IPS-18c (cell line): ENCODE data around the gene MEG3.

Source experiments
- H3K4me3 ChIP-seq: 2 replicates; pipeline ENCODE4 v1.7.0; 2013; ENCODE audit warnings: low read depth, mild to moderate bottlenecking, low read length, moderate library complexity; ENCODE audit not compliant: insufficient read depth
- H3K9me3 ChIP-seq: one replicate; pipeline ENCODE4 v1.6.1; 2013; ENCODE audit warnings: mild to moderate bottlenecking, low read length, moderate library complexity; ENCODE audit not compliant: control insufficient read depth, insufficient read depth

Gene MEG3

DNA sequence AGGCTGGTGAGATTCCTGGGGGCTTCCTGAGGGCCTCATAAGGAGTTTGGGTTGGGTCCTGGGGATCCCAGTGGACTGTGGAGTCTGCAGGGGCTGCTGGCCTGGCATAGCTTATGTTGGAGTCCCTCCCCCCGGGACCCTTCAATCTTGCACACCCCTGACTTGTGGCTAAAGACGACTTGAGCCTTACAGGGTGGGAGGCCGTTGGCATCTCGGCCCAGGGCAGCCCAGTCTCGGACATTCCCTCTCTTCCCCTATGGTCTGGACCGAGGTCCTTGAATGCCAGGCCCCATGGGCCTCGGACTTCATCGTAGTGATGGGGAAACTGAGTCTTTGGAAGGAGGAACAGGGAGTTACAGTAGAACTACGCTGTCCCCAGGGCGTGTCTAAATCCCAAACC lies 65.1 kb downstream of the MEG3 start:
- no peaks in the 10 kb centered on the region for H3K9me3 ChIP-seq

DNA sequence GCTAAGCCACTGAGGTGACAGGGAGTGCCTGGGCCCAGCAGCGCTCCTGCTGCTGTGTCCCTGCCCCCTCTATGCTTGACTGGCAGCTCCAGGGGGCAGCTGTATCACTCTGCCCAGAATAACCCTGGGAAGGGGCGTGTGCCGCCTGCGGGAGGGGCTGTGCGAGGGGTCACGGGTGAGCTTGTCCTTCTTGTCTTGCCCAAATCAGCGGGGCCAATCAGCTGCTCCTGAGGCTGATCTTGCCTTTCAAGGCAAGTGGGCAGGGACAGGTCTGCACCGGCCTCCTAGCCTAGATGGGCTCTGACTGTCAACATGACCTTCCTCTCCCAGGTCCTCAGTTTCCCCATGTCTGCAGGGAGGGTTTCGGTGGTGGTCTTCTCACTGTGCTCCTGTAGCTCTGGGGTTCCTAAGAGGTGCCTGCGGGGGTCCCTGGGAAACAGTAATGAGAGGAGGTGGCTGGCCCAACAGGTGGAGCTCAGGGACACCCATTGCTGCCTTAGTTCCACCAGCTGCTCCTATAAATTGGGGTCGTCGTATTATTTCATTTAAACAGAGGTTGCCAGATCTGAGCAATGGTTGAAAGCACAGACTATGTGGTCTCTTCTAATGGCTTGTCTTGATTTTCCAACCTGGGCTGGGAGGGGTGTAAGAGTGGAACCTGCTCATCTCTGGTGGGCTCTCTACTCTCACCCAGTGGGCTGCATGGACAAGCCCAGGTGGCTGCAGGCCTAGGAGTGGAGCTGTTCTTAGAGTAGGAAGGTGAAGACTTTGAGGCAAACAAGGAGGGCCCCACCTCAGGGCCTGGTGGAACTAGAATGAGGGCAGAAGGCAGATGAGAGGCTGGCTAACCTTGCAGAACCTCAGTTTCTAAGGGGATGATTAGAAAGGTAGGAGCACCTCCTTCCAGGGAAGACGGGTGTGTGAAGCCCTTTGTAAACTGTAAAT lies 65.9 kb downstream of the MEG3 start:
- Histone ChIP-seq H3K9me3 (no peaks in the 10 kb centered on the region), H3K4me3 (no peak overlapping the region)

More for the DNA sequence above, 65.1 kb downstream of the MEG3 start:
- H3K4me3 ChIP-seq = no peak overlapping the region

DNA sequence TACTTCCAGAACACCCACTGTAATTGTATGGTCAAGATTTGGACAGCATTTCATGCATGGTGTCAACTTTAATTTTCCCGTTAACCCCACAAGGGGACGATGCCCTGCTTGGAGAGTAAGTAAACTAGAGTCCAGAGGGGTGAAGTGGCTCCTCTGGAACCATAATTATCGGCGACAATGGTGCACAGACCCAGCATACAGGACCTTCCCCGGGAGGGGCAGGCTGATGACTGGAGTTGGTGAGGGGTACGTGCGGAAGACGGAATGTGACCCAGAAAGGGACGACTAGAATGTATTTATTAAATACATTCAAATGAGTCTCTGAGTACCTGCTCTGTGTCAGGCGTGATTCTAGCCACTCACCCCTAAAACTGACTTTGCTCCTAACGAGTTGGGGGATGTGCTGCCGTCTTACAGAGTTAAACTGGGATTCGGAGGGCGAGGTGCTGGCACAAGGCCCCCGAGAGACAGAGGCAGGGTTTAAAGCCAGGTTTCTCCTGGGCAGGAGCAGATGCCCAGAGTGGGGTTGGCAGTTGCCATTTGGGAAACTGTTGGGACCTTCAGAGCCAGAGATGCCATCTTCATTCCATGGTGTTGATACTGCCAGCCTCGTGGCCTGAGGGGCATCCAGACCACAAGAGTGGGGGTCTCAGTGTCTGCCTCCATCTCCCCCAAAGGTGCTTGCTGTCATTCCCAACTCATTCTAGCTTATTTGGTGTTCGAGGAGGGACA lies 66.7 kb downstream of the MEG3 start:
- H3K9me3 ChIP-seq = no peaks in the 10 kb centered on the region

DNA sequence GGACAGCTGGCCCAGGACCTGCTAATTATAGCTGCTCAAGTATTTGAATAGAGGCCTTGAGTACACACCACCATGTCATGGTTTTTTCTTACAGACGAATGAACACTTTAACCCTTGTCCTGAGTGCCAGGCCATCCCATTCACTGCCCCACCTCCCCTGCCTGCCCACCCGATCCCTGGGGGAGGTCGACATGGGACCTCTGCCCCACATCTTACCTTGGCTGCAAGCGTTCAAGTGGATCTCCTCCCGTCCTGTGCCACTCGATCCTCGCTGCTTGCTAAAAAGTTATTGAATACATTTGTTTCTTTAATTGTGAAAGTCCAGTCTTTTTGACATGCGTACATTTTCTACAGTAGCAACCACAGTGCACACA lies 67.3 kb downstream of the MEG3 start:
- Histone ChIP-seq H3K9me3 (no peaks in the 10 kb centered on the region), H3K4me3 (no peak overlapping the region)

More for the DNA sequence above, 66.7 kb downstream of the MEG3 start:
- H3K4me3 ChIP-seq = no peak overlapping the region

DNA sequence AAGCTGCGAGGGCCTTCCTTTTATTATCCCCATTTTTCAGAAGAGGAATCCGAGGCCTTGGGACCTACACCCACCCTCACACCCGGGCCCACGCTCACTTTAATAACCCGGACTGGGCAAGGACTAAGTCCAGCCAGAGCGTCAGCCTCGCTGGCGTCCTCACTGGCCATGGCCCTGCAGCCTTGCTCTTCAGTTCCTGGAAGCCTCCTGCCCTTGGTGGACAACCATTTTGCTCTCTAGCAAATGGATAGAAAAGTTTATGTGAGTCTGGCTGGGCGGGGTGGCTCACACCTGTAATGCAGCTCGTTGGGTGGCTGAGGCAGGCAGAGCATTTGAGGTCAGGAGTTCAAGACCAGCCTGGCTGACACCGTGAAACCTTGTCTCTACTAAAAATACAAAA lies 67.8 kb downstream of the MEG3 start:
- H3K4me3 ChIP-seq = no peak overlapping the region

DNA sequence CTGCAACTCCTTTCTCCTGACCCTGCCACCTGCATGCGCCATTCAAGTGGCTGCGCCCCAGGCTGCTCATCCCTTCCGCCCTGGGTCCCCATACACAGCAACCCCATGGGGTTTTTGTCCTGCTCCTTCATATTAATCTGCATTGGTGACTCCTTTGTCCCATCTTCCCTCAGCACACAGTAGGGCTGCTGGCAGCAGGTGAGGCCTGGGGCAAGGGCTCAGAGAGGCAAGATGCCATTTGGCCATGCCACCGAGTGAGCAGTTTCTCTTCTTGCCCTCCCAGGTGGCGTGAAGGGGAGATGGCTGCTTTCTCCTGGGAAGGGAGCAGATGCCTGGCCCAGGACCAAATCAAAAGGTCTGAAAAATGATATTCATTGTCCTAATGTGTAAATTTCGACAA lies 68.5 kb downstream of the MEG3 start:
- Histone ChIP-seq H3K4me3 (no peak overlapping the region), H3K9me3 (no peaks in the 10 kb centered on the region)

More for the DNA sequence above, 67.8 kb downstream of the MEG3 start:
- no peaks in the 10 kb centered on the region for H3K9me3 ChIP-seq

DNA sequence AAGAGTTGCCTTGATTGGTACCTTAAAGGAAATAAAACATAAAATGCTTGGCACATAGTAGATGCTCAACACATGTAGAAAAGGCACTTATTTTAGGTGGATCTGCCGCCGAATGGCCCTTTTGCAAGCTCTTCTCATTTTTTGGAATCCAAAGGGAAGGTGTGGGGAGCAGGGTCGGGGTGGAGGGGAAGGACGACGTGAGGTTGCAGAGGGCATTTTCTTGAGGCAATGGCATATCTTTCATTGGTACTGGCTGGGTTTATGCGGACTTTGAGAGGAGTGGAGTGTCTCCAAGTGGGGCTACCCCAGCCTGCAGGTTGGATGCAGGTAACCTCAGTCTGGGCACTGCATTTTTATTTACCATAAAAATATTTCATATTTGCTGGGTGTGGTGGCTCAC lies 69.5 kb downstream of the MEG3 start:
- no peaks in the 10 kb centered on the region for H3K9me3 ChIP-seq
- no peak overlapping the region for H3K4me3 ChIP-seq

DNA sequence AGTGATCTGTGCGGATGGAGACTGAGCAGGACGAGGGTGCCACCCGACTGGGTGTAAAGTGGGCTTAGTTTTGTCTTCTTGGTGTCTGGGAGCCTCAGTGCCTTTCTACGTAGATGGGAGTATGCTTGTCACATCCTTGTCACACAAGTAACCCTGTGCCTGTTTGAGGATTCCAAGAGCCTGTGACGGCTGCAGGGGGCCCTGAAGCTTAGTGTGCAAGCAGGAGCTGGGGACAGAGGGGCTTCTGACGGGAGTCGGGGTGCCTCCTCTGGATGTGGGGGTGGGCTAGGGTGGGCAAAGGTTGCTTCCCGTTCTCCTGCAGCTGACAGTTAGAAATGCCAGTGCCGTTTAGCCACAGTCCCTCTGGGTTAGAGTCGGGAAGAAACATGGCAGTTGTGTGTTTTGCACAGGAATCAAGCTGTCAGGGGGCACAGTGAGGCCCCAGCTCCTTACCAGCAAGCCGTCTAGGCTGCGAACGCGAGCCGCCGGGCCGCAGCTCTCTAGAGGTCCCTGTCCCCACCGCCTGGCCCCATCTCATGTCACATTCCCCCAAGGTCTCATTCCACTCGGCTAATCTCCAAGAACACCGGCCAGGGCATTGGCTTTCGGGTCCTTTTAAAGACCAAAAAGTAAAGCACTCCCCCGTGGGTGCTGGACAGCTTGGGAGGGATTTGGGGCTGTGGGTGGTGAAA lies 70.6 kb downstream of the MEG3 start:
- H3K4me3 ChIP-seq = no peak overlapping the region
- no peaks in the 10 kb centered on the region for H3K9me3 ChIP-seq

DNA sequence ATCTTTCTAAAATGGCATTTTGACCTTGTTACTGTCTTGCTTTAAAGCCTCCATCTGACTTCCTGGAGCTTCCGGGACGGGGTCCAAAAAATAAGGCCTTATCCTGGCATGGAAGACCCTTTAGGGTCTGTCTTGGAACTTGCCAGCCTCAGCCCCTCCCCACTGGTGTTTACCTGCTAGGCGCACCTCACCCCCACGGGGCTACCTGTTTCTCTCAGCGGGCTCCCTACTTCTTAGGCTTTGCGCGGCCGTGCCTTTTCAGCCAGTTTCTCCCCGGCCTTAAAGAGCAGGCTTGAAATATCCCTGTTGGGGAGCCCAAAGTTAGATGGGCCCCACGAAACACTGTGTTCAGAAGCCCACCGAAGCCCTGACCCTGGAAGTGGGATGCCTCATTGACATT lies 72.5 kb downstream of the MEG3 start:
- H3K4me3 ChIP-seq = no peak overlapping the region

DNA sequence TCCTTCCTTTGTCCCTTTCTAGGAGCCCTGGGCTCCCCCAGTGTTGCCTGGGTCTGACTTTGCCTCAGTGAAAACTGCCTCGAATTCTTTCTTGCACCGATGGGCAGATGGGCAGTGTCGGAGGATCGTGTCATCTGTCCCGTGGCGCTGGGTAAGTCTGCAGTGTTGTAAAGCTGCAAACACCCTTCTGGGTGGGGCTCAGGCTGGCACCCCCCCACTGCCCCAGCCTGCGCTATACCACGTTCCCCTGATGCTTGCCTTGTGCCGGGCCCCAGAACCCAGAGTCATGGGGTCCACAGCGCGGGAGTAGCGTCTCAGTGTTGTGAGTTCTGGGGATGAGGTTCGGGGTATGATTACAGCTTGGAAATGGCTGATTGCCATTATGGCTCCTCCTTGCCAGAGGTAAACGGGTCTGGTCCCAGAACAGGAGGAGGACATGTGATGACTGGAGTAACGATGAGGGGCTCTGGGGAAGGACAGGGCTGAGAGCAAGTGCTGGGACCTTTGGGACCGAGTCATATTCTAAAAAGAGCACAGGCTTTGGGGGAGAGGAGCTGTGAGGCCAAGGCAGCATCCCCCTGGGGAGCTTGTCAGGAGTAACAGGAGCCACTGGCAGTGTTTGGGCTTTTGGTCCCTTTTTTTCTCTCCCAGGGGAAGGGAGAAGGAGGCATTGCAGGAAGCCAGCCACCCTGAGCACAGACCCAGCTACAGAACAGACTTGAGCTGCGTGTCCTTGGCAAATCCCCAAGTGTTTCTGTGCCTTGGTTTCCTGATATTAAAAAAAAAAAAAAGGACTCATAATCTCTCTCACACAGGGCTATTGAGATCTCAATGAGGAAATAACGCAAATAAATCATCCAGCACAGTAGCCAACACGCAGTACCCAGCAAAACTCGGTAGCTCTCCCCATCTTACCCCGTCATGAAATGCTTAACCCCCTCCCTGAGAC lies 73.3 kb downstream of the MEG3 start:
- Histone ChIP-seq H3K4me3 (no peak overlapping the region), H3K9me3 (no peaks in the 10 kb centered on the region)

More for the DNA sequence above, 72.5 kb downstream of the MEG3 start:
- no peaks in the 10 kb centered on the region for H3K9me3 ChIP-seq

DNA sequence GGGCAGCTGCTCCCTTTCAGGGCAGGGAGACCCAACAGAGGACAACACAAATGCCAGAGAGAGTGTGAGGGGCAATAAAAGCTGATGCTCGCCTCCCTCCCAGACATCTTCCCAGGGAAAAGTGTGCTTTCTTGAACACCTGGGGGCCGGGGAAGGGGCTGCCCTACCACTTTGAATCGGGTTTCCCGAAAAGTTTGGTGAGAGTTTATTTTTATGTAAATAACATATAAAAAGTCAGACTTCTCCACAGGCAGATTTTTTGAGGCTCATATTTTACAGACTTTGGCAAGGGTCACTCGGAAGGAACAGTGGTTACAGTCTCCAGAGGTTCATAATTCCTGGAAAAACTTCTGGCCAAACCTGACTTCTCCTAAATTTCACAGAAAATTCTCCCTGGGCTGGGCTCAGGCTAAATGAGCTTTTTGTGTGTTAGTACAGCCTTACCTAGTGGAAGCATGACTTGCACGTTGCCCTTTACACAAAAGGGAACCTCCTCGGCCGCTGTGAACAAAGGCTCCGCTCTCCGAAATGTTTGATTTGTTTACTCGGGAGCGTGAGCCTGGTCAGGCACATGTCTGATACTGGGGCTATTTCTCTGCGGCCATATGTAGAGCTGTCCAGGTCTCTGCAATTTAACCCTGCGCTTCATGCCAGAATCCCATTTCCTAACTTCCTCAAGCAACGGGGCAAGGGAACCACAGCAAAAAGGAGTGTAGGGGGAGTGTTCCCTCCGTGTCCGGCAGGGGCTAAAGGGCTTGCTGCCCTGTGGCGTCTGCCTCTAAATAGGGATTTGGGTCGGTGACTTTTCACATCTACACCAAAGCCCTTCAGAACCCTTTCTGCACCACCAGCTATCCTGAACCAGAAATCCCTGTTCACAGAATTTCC lies 74.2 kb downstream of the MEG3 start:
- 0 out of 2 replicates have a peak overlapping the region, but pooled peaks have one; percentile 5 for H3K4me3 ChIP-seq

DNA sequence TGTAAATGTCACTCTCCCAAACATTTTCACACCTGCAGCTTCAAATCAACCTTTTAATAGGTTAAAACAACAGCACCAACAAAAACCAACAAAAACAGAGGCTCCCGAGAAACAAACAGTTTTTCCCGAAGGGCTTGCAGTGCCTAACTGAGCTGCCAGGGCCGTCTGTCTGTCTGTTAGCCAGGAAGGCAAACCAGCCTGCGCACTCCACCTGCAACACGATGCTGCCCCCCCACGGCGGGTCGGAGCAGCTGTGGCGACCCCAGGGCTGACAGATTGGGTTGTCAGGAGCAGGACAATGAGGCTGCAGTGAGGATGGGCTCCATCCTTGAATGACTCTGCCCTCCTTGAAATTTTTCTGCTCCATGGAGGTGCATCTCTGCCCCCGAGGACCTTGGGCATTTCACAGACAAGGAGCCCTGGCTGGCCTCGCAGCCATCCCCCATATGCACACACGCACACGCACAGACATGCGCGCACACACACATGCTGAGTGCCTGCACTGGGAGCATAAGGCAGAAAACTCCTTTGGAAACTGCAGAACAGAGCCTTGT lies 75.0 kb downstream of the MEG3 start:
- Histone ChIP-seq H3K4me3 (0 out of 2 replicates have a peak overlapping the region, but pooled peaks have one; percentile 5), H3K9me3 (no peaks in the 10 kb centered on the region)

More for the DNA sequence above, 74.2 kb downstream of the MEG3 start:
- no peaks in the 10 kb centered on the region for H3K9me3 ChIP-seq

DNA sequence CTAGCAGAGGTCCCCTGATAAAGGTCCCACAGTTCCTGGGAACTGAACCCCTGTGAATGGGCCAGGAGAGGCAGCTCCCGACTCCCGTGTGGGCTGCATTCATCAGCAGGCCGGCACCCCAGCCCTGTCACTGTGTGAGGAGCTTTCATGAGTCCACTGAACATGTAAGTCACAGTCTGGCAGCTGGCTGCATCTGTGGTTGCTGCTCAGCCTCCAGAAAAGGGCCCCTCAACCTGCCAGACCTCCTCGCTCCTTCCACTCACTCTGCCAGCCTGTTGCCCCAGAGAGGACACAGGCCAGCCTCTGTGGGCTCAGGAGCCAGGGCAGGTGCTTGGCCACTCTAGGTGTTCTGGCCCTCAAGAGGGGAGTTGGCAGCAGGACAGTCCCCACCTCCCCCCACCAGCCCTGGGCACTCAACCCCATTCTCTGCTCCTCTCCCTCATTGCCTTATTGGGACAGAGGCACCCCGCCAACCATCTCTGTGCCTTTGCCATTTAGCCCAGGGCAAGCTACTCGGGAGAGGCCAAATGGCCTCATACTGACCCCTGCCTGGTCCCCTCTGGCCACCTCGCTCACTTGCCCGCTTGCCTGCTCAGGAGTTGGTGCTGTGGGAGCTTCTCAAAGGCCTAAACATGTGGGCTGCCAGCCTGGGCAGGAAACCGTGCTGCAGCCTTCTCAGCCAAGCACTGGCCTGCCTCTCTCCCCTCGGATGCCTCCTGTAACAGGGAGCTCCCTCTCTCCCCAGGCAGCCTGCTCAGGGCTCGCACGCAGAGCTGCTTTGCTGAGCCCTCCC lies 75.7 kb downstream of the MEG3 start:
- Histone ChIP-seq H3K9me3 (no peaks in the 10 kb centered on the region), H3K4me3 (no peak overlapping the region)

DNA sequence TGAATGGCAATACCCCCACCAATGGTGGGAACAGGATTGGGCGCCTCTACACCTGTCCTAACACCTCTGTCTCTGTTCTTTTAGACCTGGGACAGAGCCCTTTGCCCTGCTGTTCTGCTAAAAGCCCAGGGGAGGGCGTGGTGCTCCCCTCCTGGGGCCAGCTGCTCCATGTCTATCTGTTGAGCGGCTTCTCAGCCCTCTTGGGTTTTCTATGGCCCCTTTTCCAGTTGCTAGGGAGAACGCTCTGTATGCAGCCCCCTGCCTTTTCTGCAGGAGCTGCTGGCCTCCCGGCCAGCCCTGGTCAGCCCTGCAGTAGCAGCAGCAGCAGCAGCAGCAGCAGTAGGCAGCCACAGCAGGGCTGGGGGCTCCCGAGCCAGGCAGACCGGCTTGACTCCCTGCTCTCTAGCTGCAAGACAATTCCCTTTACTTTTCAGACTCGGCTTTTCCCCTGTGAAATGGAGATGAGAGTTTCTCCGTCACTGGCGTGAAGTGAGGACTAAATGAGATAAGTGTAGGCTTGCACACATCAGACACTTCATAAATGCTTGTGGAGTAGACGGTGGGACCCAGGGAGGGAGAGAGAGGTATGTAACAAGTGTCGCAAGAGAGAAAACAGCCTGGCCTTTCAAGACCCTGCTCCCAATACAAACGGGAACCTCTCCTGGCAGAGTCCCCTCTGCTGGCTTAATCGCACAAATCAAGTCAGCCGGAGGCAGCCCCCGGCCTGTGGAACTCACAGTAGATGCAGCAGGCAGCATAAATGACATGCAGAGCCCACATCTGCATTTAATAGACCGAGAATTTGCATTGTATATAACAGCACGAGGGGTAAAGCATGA lies 76.6 kb downstream of the MEG3 start:
- no peaks in the 10 kb centered on the region for H3K9me3 ChIP-seq

More for the DNA sequence above, 76.6 kb downstream of the MEG3 start:
- H3K4me3 ChIP-seq = 0 out of 2 replicates have a peak overlapping the region, but pooled peaks have one; percentile 17
